ENCODE data around the gene DSN1.

DNA sequence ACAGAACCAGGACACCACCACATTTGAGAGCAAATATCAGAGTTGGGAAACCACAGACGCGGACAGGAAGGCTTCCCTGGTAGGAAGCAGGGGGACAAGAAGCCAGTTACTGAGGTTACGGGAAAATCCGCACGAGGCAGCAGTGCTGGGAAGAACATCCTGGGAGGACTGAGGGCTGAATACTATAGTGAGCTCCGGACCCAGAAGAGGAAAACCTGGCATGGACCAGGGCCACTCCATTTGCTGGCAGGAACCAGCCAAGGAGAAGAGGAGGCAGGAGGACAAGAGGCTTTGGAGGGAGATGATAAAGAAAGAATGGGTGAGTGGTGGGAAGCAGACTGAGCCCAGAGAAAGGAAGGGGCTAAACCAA lies 6.1 kb upstream of the DSN1 start:
- TF ChIP-seq GATA2 (IDR thresholded peaks at IDR 0.05; ENCODE audit: low read depth, low read length), result no peak
- TF ChIP-seq GATA3 (IDR thresholded peaks at IDR 0.05; ENCODE audit: low read depth, low read length), result no peak

All from SH-SY5Y (cell line).